HepG2 (cell line): ENCODE results near the gene PAM16. TPM values are rescaled to one million over a fixed set of nuclear protein-coding genes. Genes with fewer than 3 reads are reported as not detected.

Experiments used
- GTF2F1 ChIP-seq: fragments of 150-350 bp; IDR thresholded peaks from 2 replicates; pipeline ENCODE4 v1.6.1; 2014; ENCODE audit warnings: low read length
- HOXA7 ChIP-seq: sonication (generic); formaldehyde crosslinking; IDR thresholded peaks from 2 replicates; pipeline ENCODE4 v1.8.1; 2022; ENCODE audit warnings: mild to moderate bottlenecking, missing genetic modification reagents, moderate library complexity
- PPARG ChIP-seq: conservative IDR thresholded peaks from 2 replicates; pipeline ENCODE4 v1.6.1; 2016; ENCODE audit warnings: missing biosample characterization, missing genetic modification reagents
- SAFB2 ChIP-seq: sonication (generic); formaldehyde crosslinking; IDR thresholded peaks from 2 replicates; pipeline ENCODE4 v1.5.1; 2020; ENCODE audit warnings: missing genetic modification reagents, low read depth, mild to moderate bottlenecking, borderline replicate concordance
- TMF1 ChIP-seq: sonication (generic); formaldehyde crosslinking; IDR thresholded peaks from 2 replicates; pipeline ENCODE4 v1.8.1; 2022; ENCODE audit warnings: low read depth, missing genetic modification reagents
- ZNF235 ChIP-seq: sonication (generic); formaldehyde crosslinking; IDR thresholded peaks from 2 replicates; pipeline ENCODE4 v1.8.1; 2023; ENCODE audit warnings: mild to moderate bottlenecking, missing genetic modification reagents, borderline replicate concordance
- ZNF282 ChIP-seq: fragments of 450-650 bp; IDR thresholded peaks from 2 replicates; pipeline ENCODE4 v1.6.1; 2018; ENCODE audit not compliant: partially characterized antibody
- ZNF33A ChIP-seq: sonication (generic); formaldehyde crosslinking; IDR thresholded peaks from 2 replicates; pipeline ENCODE4 v1.5.1; 2020; ENCODE audit warnings: missing genetic modification reagents, mild to moderate bottlenecking, moderate library complexity, borderline replicate concordance
- ZNF614 ChIP-seq: IDR thresholded peaks from 2 replicates; pipeline ENCODE4 v1.6.1; 2018; ENCODE audit warnings: missing biosample characterization, missing genetic modification reagents, inconsistent platforms, borderline replicate concordance
- ZNF737 ChIP-seq: sonication (generic); formaldehyde crosslinking; IDR thresholded peaks from 2 replicates; pipeline ENCODE4 v1.5.0; 2020; ENCODE audit warnings: missing genetic modification reagents, mild to moderate bottlenecking, borderline replicate concordance
- ZNF878 ChIP-seq: sonication (generic); formaldehyde crosslinking; IDR thresholded peaks from 2 replicates; pipeline ENCODE4 v1.8.1; 2023; ENCODE audit warnings: mild to moderate bottlenecking, missing genetic modification reagents, moderate library complexity
- polyA plus RNA-seq, 8 experiments: library from polyadenylated mRNA; depleted of rRNA in 3 of 8; stranded (reverse) in 7 of 8; unstranded in 1 of 8; fragments of >200 nt; fragmentation: Illumina TruSeq in 4 of 8; extraction: Trizol in 4 of 8; gene quantifications; 2 replicates each; pipeline versions ENCODE4 v1.2.1 to v1.2.3, GENCODE V29; 2011 to 2016; ENCODE audit warnings: low read depth in 4 of 8, missing spikeins in 1 of 8, mixed read lengths in 1 of 8; ENCODE audit not compliant: insufficient read depth in 1 of 8
- total RNA-seq, 5 experiments: library from RNA; depleted of rRNA; stranded (reverse); fragments of >200 nt; fragmentation: Illumina TruSeq; extraction: Trizol; gene quantifications; 2 replicates each; pipeline ENCODE4 v1.2.3, GENCODE V29; 2016; ENCODE audit warnings: low read depth in 1 of 5
- TF ChIP-seq, protein P1 (sequence below): sonication (generic); formaldehyde crosslinking; IDR thresholded peaks from 2 replicates; pipeline ENCODE4 v1.9.0; 2021; ENCODE audit warnings: missing genetic modification reagents, mild to moderate bottlenecking, borderline replicate concordance
- TF ChIP-seq, protein P2 (sequence below): sonication (generic); formaldehyde crosslinking; IDR thresholded peaks from 2 replicates; pipeline ENCODE4 v1.4.0; 2020; ENCODE audit warnings: missing genetic modification reagents, low read depth, mild to moderate bottlenecking, borderline replicate concordance
- TF ChIP-seq, protein P3 (sequence below): IDR thresholded peaks from 2 replicates; pipeline ENCODE4 v1.6.1; 2016; ENCODE audit warnings: mild to moderate bottlenecking
- TF ChIP-seq, protein P4 (sequence below): sonication (generic); formaldehyde crosslinking; conservative IDR thresholded peaks from 2 replicates; pipeline ENCODE4 v1.4.0; 2020; ENCODE audit warnings: missing genetic modification reagents
- TF ChIP-seq, protein P5 (sequence below): sonication (generic); formaldehyde crosslinking; IDR thresholded peaks from 2 replicates; pipeline ENCODE4 v1.5.0; 2020; ENCODE audit warnings: mild to moderate bottlenecking, missing genetic modification reagents, moderate library complexity
- TF ChIP-seq, protein P6 (sequence below): sonication (generic); formaldehyde crosslinking; IDR thresholded peaks from 2 replicates; pipeline ENCODE4 v1.4.0; 2020; ENCODE audit warnings: missing genetic modification reagents, borderline replicate concordance

PAM16 gene
- total and polyA plus RNA-seq, 2 of the 13 experiments (the other 11 are each of a cell fraction or from before 2014, with no cell fraction given) = 51.5 to 51.8 TPM

DNA sequence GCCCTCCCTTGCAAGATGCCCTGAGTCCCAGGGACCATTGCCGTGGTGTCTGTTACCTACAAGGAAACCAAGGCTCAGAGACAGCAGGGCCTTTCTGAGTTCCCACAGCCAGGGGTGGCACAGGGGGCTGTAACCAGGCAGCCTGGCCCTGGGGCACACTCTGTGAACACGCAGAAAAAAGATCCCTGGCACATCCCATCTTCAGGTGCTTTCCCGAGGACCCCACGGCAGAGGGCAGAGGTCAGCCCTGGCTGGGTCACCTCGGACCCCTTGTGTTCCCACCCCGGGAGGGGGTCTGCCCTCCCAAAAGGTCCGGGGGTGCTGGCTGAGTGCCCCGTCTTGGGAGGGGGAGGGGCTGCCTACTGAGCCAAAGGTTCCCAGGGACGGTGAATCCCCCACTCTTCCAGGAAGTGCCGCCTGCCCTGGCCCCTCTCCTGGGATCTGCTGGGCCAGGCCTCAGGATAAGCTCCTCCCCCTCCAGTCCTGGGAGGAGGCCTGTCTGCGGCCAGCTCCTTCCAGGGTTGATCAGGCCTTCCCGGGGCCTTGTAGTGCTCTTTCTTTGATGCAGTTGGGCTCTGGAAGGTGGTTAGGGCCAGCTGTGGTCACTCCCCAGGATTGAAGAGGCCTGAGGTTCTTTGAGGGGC, 27.2 kb downstream of the PAM16 start (continued):
- no peak for TF ChIP-seq ZNF614 (CRISPR knock-in tag)
- TF ChIP-seq ZNF282 = no peak
- TF ChIP-seq, protein P1, sequence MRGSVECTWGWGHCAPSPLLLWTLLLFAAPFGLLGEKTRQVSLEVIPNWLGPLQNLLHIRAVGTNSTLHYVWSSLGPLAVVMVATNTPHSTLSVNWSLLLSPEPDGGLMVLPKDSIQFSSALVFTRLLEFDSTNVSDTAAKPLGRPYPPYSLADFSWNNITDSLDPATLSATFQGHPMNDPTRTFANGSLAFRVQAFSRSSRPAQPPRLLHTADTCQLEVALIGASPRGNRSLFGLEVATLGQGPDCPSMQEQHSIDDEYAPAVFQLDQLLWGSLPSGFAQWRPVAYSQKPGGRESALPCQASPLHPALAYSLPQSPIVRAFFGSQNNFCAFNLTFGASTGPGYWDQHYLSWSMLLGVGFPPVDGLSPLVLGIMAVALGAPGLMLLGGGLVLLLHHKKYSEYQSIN (CRISPR knock-in tag) = no peak
- TF ChIP-seq, protein P2, sequence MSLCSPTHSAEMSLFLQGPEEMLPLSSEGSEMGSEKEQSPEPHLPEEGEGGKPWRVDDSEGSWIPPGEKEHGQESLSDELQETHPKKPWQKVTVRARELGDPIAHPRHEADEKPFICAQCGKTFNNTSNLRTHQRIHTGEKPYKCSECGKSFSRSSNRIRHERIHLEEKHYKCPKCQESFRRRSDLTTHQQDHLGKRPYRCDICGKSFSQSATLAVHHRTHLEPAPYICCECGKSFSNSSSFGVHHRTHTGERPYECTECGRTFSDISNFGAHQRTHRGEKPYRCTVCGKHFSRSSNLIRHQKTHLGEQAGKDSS (CRISPR knock-in tag) = no peak
- no peak for TF ChIP-seq ZNF33A (CRISPR knock-in tag)
- TF ChIP-seq GTF2F1 = no peak
- TF ChIP-seq, protein P3, sequence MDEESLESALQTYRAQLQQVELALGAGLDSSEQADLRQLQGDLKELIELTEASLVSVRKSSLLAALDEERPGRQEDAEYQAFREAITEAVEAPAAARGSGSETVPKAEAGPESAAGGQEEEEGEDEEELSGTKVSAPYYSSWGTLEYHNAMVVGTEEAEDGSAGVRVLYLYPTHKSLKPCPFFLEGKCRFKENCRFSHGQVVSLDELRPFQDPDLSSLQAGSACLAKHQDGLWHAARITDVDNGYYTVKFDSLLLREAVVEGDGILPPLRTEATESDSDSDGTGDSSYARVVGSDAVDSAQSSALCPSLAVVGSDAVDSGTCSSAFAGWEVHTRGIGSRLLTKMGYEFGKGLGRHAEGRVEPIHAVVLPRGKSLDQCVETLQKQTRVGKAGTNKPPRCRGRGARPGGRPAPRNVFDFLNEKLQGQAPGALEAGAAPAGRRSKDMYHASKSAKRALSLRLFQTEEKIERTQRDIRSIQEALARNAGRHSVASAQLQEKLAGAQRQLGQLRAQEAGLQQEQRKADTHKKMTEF = no peak
- 0 out of 2 replicates have a peak, but pooled peaks have one; percentile 19 for TF ChIP-seq PPARG (CRISPR knock-in tag)
- TF ChIP-seq TMF1 = no peak
- no peak for TF ChIP-seq ZNF737 (CRISPR knock-in tag)
- no peak for TF ChIP-seq SAFB2 (CRISPR knock-in tag)
- TF ChIP-seq, protein P4, sequence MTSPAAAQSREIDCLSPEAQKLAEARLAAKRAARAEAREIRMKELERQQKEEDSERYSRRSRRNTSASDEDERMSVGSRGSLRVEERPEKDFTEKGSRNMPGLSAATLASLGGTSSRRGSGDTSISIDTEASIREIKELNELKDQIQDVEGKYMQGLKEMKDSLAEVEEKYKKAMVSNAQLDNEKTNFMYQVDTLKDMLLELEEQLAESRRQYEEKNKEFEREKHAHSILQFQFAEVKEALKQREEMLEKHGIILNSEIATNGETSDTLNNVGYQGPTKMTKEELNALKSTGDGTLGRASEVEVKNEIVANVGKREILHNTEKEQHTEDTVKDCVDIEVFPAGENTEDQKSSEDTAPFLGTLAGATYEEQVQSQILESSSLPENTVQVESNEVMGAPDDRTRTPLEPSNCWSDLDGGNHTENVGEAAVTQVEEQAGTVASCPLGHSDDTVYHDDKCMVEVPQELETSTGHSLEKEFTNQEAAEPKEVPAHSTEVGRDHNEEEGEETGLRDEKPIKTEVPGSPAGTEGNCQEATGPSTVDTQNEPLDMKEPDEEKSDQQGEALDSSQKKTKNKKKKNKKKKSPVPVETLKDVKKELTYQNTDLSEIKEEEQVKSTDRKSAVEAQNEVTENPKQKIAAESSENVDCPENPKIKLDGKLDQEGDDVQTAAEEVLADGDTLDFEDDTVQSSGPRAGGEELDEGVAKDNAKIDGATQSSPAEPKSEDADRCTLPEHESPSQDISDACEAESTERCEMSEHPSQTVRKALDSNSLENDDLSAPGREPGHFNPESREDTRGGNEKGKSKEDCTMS (CRISPR knock-in tag) = no peak
- no peak for TF ChIP-seq ZNF878 (CRISPR knock-in tag)
- TF ChIP-seq, protein P5, sequence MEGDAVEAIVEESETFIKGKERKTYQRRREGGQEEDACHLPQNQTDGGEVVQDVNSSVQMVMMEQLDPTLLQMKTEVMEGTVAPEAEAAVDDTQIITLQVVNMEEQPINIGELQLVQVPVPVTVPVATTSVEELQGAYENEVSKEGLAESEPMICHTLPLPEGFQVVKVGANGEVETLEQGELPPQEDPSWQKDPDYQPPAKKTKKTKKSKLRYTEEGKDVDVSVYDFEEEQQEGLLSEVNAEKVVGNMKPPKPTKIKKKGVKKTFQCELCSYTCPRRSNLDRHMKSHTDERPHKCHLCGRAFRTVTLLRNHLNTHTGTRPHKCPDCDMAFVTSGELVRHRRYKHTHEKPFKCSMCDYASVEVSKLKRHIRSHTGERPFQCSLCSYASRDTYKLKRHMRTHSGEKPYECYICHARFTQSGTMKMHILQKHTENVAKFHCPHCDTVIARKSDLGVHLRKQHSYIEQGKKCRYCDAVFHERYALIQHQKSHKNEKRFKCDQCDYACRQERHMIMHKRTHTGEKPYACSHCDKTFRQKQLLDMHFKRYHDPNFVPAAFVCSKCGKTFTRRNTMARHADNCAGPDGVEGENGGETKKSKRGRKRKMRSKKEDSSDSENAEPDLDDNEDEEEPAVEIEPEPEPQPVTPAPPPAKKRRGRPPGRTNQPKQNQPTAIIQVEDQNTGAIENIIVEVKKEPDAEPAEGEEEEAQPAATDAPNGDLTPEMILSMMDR (CRISPR knock-in tag) = no peak
- TF ChIP-seq HOXA7 (CRISPR knock-in tag) = no peak
- TF ChIP-seq ZNF235 (CRISPR knock-in tag) = no peak
- TF ChIP-seq, protein P6, sequence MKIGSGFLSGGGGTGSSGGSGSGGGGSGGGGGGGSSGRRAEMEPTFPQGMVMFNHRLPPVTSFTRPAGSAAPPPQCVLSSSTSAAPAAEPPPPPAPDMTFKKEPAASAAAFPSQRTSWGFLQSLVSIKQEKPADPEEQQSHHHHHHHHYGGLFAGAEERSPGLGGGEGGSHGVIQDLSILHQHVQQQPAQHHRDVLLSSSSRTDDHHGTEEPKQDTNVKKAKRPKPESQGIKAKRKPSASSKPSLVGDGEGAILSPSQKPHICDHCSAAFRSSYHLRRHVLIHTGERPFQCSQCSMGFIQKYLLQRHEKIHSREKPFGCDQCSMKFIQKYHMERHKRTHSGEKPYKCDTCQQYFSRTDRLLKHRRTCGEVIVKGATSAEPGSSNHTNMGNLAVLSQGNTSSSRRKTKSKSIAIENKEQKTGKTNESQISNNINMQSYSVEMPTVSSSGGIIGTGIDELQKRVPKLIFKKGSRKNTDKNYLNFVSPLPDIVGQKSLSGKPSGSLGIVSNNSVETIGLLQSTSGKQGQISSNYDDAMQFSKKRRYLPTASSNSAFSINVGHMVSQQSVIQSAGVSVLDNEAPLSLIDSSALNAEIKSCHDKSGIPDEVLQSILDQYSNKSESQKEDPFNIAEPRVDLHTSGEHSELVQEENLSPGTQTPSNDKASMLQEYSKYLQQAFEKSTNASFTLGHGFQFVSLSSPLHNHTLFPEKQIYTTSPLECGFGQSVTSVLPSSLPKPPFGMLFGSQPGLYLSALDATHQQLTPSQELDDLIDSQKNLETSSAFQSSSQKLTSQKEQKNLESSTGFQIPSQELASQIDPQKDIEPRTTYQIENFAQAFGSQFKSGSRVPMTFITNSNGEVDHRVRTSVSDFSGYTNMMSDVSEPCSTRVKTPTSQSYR (CRISPR knock-in tag) = peak; percentile 75; the same call in 1 of the 2 replicates
